Right lobe of liver (tissue), 6 donors: ENCODE measurements around the gene AFAP1L1. TPM values are rescaled to one million over a fixed set of nuclear protein-coding genes. Genes with fewer than 3 reads are reported as not detected.

ENCODE experiments used
- ATAC-seq, 4 donors: fragments of 200-7000 bp; cut with Tn5 transposase; one replicate each; pipeline ENCODE4 v1.9.1; 2020; ENCODE audit warnings: mild to moderate bottlenecking in 4 of 4, moderate library complexity in 4 of 4
- DNase-seq, 3 donors: peaks; one replicate each; pipeline ENCODE4 v3.0.0-alpha.2; 2020
- H3K27ac ChIP-seq, 3 donors: fragments of 200-600 bp; one replicate each; pipeline ENCODE4 v1.8.0; 2022
- H3K27me3 ChIP-seq, 2 donors: fragments of 200-600 bp; one replicate each; pipeline ENCODE4 v1.8.0; 2022
- H3K36me3 ChIP-seq, 4 donors: fragments of 200-600 bp; sonication (generic) in 1 of 4; one replicate each; pipeline versions ENCODE4 v1.5.1 to v1.8.0; 2017 to 2022; ENCODE audit warnings: control low read depth in 1 of 4
- H3K4me1 ChIP-seq, 4 donors: fragments of 200-600 bp; sonication (generic) in 1 of 4; one replicate each; pipeline versions ENCODE4 v1.5.1 to v1.8.0; 2017 to 2022; ENCODE audit warnings: control low read depth in 1 of 4
- H3K4me3 ChIP-seq, 3 donors: fragments of 200-600 bp; one replicate each; pipeline ENCODE4 v1.8.0; 2022
- H3K9me3 ChIP-seq, 4 donors: fragments of 200-600 bp; sonication (generic) in 1 of 4; one replicate each; pipeline versions ENCODE4 v1.5.1 to v1.8.0; 2017 to 2022; ENCODE audit warnings: control low read depth in 1 of 4
- CTCF ChIP-seq, 4 donors: fragments of 200-600 bp in 3 of 4; fragments of 450-650 bp in 1 of 4; IDR thresholded peaks; one replicate each; pipeline versions ENCODE4 v1.5.1 to v1.8.0; 2016 to 2022; ENCODE audit warnings: antibody characterized with exemption in 4 of 4, mild to moderate bottlenecking in 2 of 4
- POLR2A ChIP-seq: fragments of 450-650 bp; IDR thresholded peaks from one replicate; pipeline ENCODE4 v1.6.1; 2017; ENCODE audit warnings: antibody characterized with exemption, mild to moderate bottlenecking
- WGBS: methylation state at CpG from one replicate; pipeline ENCODE4 v1.1.6; 2018; ENCODE audit warnings: low coverage, low lambda C conversion rate; ENCODE audit not compliant: insufficient coverage; ENCODE audit errors: missing lambda C conversion rate; 5-methylcytosine and 5-hydroxymethylcytosine counted together
- intact Hi-C, 2 donors: fragments of 100-400 bp; cut with DNase I; formaldehyde crosslinking; loops; one replicate each; pipeline versions ENCODE4 v1.11.2 to v1.14.1; 2022
- total RNA-seq, 6 experiments: library from RNA; depleted of rRNA in 2 of 6; stranded (reverse); fragments of >200 nt in 2 of 6; fragmentation: NEBNext Ultra II Directional in 3 of 6; extraction: Animal tissue kit (Norgen Biotek cat#: 25700) in 3 of 6; gene quantifications; one replicate each; pipeline versions ENCODE4 v1.1.0 to v1.2.4, GENCODE V29; 2016 to 2023
- donor health status: DM: no; HTN: yes; CAD: no.
- donor health status: DM: no; HTN: no; CAD: no.
- donor health status: DM: no; HTN: no; CAD: no.
- donor health status: DM: no; HTN: yes; CAD: no.
- donor health status: DM: no; HTN: yes; CAD: no.

Gene AFAP1L1
- total RNA-seq, 6 experiments from 2014 or later, result 3.1 to 6.6 (median 5.2) TPM

- WGBS, result 80% methylated on average over 1 of the region's 1 CpG
- H3K36me3 ChIP-seq, result peaks cover 0 to 4% (median 0%) of the 10 kb centered on the region in 4 donors
- H3K4me3 ChIP-seq, result no peak overlapping the region
- DNase-seq (no peak), ATAC-seq (peak in 1 of 4 donors; percentile 34)
- H3K27me3 ChIP-seq, result no peaks in the 10 kb centered on the region
- intact Hi-C loops, result no loop called here
- no peaks in the 10 kb centered on the region for H3K4me1 ChIP-seq
- no peak for TF ChIP-seq CTCF (IDR thresholded peaks at IDR 0.05)
- no peak for TF ChIP-seq POLR2A
- H3K27ac ChIP-seq, result no peak overlapping the region
- H3K9me3 ChIP-seq, result no peaks in the 10 kb centered on the region
These were observed 66.7 kb downstream of the AFAP1L1 start for GRCh38 chr5:149338364-149338763.

- no peak for DNase-seq
- Histone ChIP-seq H3K27ac (no peak overlapping the region), H3K4me1 (peaks cover 0 to 7% (median 1%) of the 10 kb centered on the region in 4 donors), H3K9me3 (no peaks in the 10 kb centered on the region), H3K36me3 (peaks cover 0 to 4% (median 0%) of the 10 kb centered on the region in 4 donors), H3K27me3 (no peaks in the 10 kb centered on the region), H3K4me3 (no peak overlapping the region)
- no peak for ATAC-seq
- 62% methylated on average over 1 of the region's 1 CpG for WGBS
- intact Hi-C loops, result no loop called here
- TF ChIP-seq CTCF (IDR thresholded peaks at IDR 0.05) (no peak), POLR2A (no peak)
These were observed 69.3 kb downstream of the AFAP1L1 start for GRCh38 chr5:149340920-149341319.

GRCh38 chr5:149341876-149342275 lies 70.2 kb downstream of the AFAP1L1 start:
- TF ChIP-seq CTCF (IDR thresholded peaks at IDR 0.05) (no peak), POLR2A (no peak)
- Histone ChIP-seq H3K9me3 (no peaks in the 10 kb centered on the region), H3K27ac (no peak overlapping the region), H3K27me3 (no peaks in the 10 kb centered on the region), H3K4me3 (no peak overlapping the region), H3K4me1 (peaks cover 0 to 11% (median 3%) of the 10 kb centered on the region in 4 donors), H3K36me3 (peaks cover 0 to 4% (median 0%) of the 10 kb centered on the region in 4 donors)
- DNase-seq, result no peak
- no peak for ATAC-seq
- intact Hi-C loops, result no loop called here

GRCh38 chr5:149344151-149344550 lies 72.5 kb downstream of the AFAP1L1 start:
- TF ChIP-seq POLR2A (no peak), CTCF (IDR thresholded peaks at IDR 0.05) (no peak)
- Histone ChIP-seq H3K36me3 (peaks cover 0 to 15% (median 3%) of the 10 kb centered on the region in 4 donors), H3K27me3 (no peaks in the 10 kb centered on the region), H3K4me1 (peaks cover 0 to 11% (median 3%) of the 10 kb centered on the region in 4 donors), H3K4me3 (no peak overlapping the region), H3K9me3 (no peaks in the 10 kb centered on the region), H3K27ac (no peak overlapping the region)
- WGBS, result 83% methylated on average over 2 of the region's 2 CpGs
- intact Hi-C loops, result no loop called here
- ATAC-seq, result no peak
- DNase-seq, result no peak
